Stimulated activated naive CD8-positive, alpha-beta T cell treated with anti-CD3 and anti-CD28 coated beads, Interleukin-15, Interleukin-2, amounts not matched to agents 100 ng/mL and 50 ng/mL, for 24 hours (primary cell): ENCODE data around the gene PRPH.

Experiments
- H3K27ac Mint-ChIP-seq: one replicate; pipeline ENCODE4 v1.8.0; 2021; ENCODE audit warnings: mild to moderate bottlenecking, mixed read lengths
- H3K27me3 Mint-ChIP-seq: one replicate; pipeline ENCODE4 v1.8.0; 2021; ENCODE audit warnings: mixed read lengths
- H3K36me3 Mint-ChIP-seq: one replicate; pipeline ENCODE4 v1.8.0; 2021; ENCODE audit warnings: low read depth, mixed read lengths
- H3K4me1 Mint-ChIP-seq: one replicate; pipeline ENCODE4 v1.8.0; 2021; ENCODE audit warnings: low read depth, mixed read lengths
- H3K4me3 Mint-ChIP-seq: one replicate; pipeline ENCODE4 v1.8.0; 2021; ENCODE audit warnings: mild to moderate bottlenecking, mixed read lengths
- H3K9me3 Mint-ChIP-seq: one replicate; pipeline ENCODE4 v1.8.0; 2021; ENCODE audit warnings: mixed read lengths

Gene PRPH

GRCh38 chr12:49340971-49341776, 46.2 kb downstream of the PRPH start:
- H3K27ac Mint-ChIP-seq = no peak overlapping the region
- peaks cover 41% of the 10 kb centered on the region for H3K4me1 Mint-ChIP-seq
- peaks cover 69% of the 10 kb centered on the region for H3K27me3 Mint-ChIP-seq
- no peak overlapping the region for H3K4me3 Mint-ChIP-seq
- no peaks in the 10 kb centered on the region for H3K9me3 Mint-ChIP-seq
- no peaks in the 10 kb centered on the region for H3K36me3 Mint-ChIP-seq

- H3K27me3 Mint-ChIP-seq = peaks cover 72% of the 10 kb centered on the region
- H3K4me1 Mint-ChIP-seq = peaks cover 45% of the 10 kb centered on the region
- no peaks in the 10 kb centered on the region for H3K9me3 Mint-ChIP-seq
- no peak overlapping the region for H3K27ac Mint-ChIP-seq
- H3K36me3 Mint-ChIP-seq = no peaks in the 10 kb centered on the region
- H3K4me3 Mint-ChIP-seq = no peak overlapping the region
These were observed 46.8 kb downstream of the PRPH start for GRCh38 chr12:49341777-49342065.

- H3K4me3 Mint-ChIP-seq = peak overlapping the region; percentile 56
- H3K27me3 Mint-ChIP-seq = peaks cover 72% of the 10 kb centered on the region
- no peaks in the 10 kb centered on the region for H3K36me3 Mint-ChIP-seq
- no peak overlapping the region for H3K27ac Mint-ChIP-seq
- H3K4me1 Mint-ChIP-seq = peaks cover 45% of the 10 kb centered on the region
- no peaks in the 10 kb centered on the region for H3K9me3 Mint-ChIP-seq
These were observed 47.3 kb downstream of the PRPH start for GRCh38 chr12:49342066-49342913.

- H3K4me1 Mint-ChIP-seq = peaks cover 40% of the 10 kb centered on the region
- no peaks in the 10 kb centered on the region for H3K9me3 Mint-ChIP-seq
- H3K4me3 Mint-ChIP-seq = peak overlapping the region; percentile 59
- peaks cover 69% of the 10 kb centered on the region for H3K27me3 Mint-ChIP-seq
- H3K36me3 Mint-ChIP-seq = no peaks in the 10 kb centered on the region
- H3K27ac Mint-ChIP-seq = no peak overlapping the region
These were observed 48.2 kb downstream of the PRPH start for GRCh38 chr12:49342914-49343731.

- H3K4me1 Mint-ChIP-seq = peaks cover 40% of the 10 kb centered on the region
- H3K36me3 Mint-ChIP-seq = no peaks in the 10 kb centered on the region
- peaks cover 73% of the 10 kb centered on the region for H3K27me3 Mint-ChIP-seq
- H3K4me3 Mint-ChIP-seq = no peak overlapping the region
- H3K9me3 Mint-ChIP-seq = no peaks in the 10 kb centered on the region
- no peak overlapping the region for H3K27ac Mint-ChIP-seq
These were observed 49.6 kb downstream of the PRPH start for GRCh38 chr12:49344486-49345050.

- Mint-ChIP-seq H3K27me3 (peaks cover 72% of the 10 kb centered on the region), H3K4me1 (peaks cover 40% of the 10 kb centered on the region)
These were observed 50.3 kb downstream of the PRPH start for GRCh38 chr12:49345051-49345824.

GRCh38 chr12:49345825-49346658, 51.1 kb downstream of the PRPH start:
- Mint-ChIP-seq H3K27me3 (peaks cover 71% of the 10 kb centered on the region), H3K36me3 (no peaks in the 10 kb centered on the region), H3K27ac (no peak overlapping the region), H3K4me1 (peaks cover 40% of the 10 kb centered on the region), H3K4me3 (peak overlapping the region; percentile 54), H3K9me3 (no peaks in the 10 kb centered on the region)

More at GRCh38 chr12:49345051-49345824, 50.3 kb downstream of the PRPH start:
- Mint-ChIP-seq H3K27ac (no peak overlapping the region), H3K9me3 (no peaks in the 10 kb centered on the region), H3K4me3 (peak overlapping the region; percentile 54), H3K36me3 (no peaks in the 10 kb centered on the region)

- H3K27me3 Mint-ChIP-seq = peaks cover 70% of the 10 kb centered on the region
- no peaks in the 10 kb centered on the region for H3K9me3 Mint-ChIP-seq
- H3K4me3 Mint-ChIP-seq = peak within 1 kb of the TSS; percentile 71
- H3K4me1 Mint-ChIP-seq = peaks cover 40% of the 10 kb centered on the region
- H3K27ac Mint-ChIP-seq = no peak within 1 kb of the TSS
- H3K36me3 Mint-ChIP-seq = no peaks in the 10 kb centered on the region
These were observed 51.8 kb downstream of the PRPH start, which contains the start of gene DNAJC22 for GRCh38 chr12:49346659-49347310. DNAJC22 (plus strand) TSS chr12:49346888; CDS start chr12:49348873, 1,985 bp downstream.

- H3K36me3 Mint-ChIP-seq = no peaks in the 10 kb centered on the region
- no peak overlapping the region for H3K27ac Mint-ChIP-seq
These were observed 52.6 kb downstream of the PRPH start for GRCh38 chr12:49347311-49348193.

More at GRCh38 chr12:49347311-49348193, 52.6 kb downstream of the PRPH start:
- peak overlapping the region; percentile 71 for H3K4me3 Mint-ChIP-seq
- peaks cover 73% of the 10 kb centered on the region for H3K27me3 Mint-ChIP-seq
- peaks cover 39% of the 10 kb centered on the region for H3K4me1 Mint-ChIP-seq
- H3K9me3 Mint-ChIP-seq = no peaks in the 10 kb centered on the region
